Vagina (tissue), 2 donors: ENCODE data around the gene NDUFAF5. TPM values are rescaled to one million over a fixed set of nuclear protein-coding genes. Genes with fewer than 3 reads are reported as not detected.
A peak's percentile ranks its signal among the peaks of the same experiment; 100 is the strongest.

Experiments
- DNase-seq, 2 donors: peaks; one replicate each; pipeline ENCODE4 v3.0.0-alpha.2; 2017; ENCODE audit errors: extremely low spot score in 2 of 2
- H3K27ac ChIP-seq: fragments of 200-600 bp; sonication (generic); one replicate; pipeline ENCODE4 v1.5.1; 2019
- H3K27me3 ChIP-seq: fragments of 200-600 bp; sonication (generic); one replicate; pipeline ENCODE4 v1.5.1; 2019
- H3K36me3 ChIP-seq, 2 donors: fragments of 200-600 bp; sonication (generic); one replicate each; pipeline ENCODE4 v1.5.1; 2017 to 2019
- H3K4me1 ChIP-seq: fragments of 200-600 bp; sonication (generic); one replicate; pipeline ENCODE4 v1.5.1; 2019
- H3K4me3 ChIP-seq, 2 donors: fragments of 200-600 bp; sonication (generic); 1 replicate in 1 of 2; 2 replicates in 1 of 2; pipeline ENCODE4 v1.5.1; 2016 to 2019
- H3K9me3 ChIP-seq: fragments of 200-600 bp; sonication (generic); one replicate; pipeline ENCODE4 v1.5.1; 2019
- POLR2A ChIP-seq, 2 donors: fragments of 450-650 bp; IDR thresholded peaks; one replicate each; pipeline ENCODE4 v1.6.1; 2017; ENCODE audit warnings: antibody characterized with exemption in 2 of 2, mild to moderate bottlenecking in 2 of 2, moderate library complexity in 2 of 2
- POLR2AphosphoS5 ChIP-seq, 2 donors: sonication (generic); formaldehyde crosslinking; IDR thresholded peaks; one replicate each; pipeline ENCODE4 v1.9.0; 2017; ENCODE audit warnings: antibody characterized with exemption in 2 of 2, mild to moderate bottlenecking in 2 of 2, low read depth in 1 of 2; ENCODE audit not compliant: insufficient read depth in 1 of 2
- intact Hi-C: fragments of 100-400 bp; cut with DNase I; formaldehyde crosslinking; loops from one replicate; pipeline ENCODE4 v1.15.1; 2023
- total RNA-seq: library from RNA; depleted of rRNA; stranded (reverse); fragments of >200 nt; gene quantifications from one replicate; pipeline ENCODE4 v1.2.3, GENCODE V29; 2016
- TF ChIP-seq, protein P1 (sequence below), 3 experiments: fragments of 450-650 bp in 2 of 3; fragments of 200-600 bp in 1 of 3; sonication (generic) in 1 of 3; IDR thresholded peaks; one replicate each; pipeline ENCODE4 v1.5.1; 2017 to 2019; ENCODE audit warnings: antibody characterized with exemption in 3 of 3, mild to moderate bottlenecking in 2 of 3, moderate library complexity in 2 of 3

Gene NDUFAF5
- total RNA-seq, 1 donor from 2014 or later = 11.3 TPM

DNA sequence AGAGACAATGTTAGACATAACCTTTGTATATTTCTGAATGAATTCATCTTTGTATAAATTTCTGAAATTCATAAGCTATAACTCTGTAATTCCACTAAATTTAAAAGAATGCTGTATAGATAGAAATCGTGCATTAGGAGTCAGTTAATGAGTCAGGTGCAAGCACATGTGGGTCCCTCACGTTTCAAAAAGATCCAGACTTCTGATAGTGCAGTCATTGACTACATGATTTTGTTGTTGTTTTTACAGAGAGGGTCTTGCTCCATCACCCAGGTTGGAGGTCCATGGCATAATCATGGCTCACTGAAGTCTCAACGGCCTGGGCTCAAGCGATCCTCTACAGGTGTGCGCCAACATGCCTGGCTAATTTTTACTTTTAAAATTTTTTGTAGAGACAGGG is 14.7 kb upstream of the NDUFAF5 start:
- intact Hi-C loops = no loop called here
- H3K36me3 ChIP-seq = peaks cover 0 to 70% of the 10 kb centered on the region in 2 donors
- peaks cover 6% of the 10 kb centered on the region for H3K9me3 ChIP-seq
- H3K4me3 ChIP-seq = no peak overlapping the region
- no peaks in the 10 kb centered on the region for H3K4me1 ChIP-seq
- TF ChIP-seq POLR2AphosphoS5 (IDR thresholded peaks at IDR 0.05; ENCODE audit: insufficient read depth in 1 of 2, low read depth in 1 of 2) = no peak
- no peak for TF ChIP-seq POLR2A (IDR thresholded peaks at IDR 0.05)
- TF ChIP-seq, protein P1, sequence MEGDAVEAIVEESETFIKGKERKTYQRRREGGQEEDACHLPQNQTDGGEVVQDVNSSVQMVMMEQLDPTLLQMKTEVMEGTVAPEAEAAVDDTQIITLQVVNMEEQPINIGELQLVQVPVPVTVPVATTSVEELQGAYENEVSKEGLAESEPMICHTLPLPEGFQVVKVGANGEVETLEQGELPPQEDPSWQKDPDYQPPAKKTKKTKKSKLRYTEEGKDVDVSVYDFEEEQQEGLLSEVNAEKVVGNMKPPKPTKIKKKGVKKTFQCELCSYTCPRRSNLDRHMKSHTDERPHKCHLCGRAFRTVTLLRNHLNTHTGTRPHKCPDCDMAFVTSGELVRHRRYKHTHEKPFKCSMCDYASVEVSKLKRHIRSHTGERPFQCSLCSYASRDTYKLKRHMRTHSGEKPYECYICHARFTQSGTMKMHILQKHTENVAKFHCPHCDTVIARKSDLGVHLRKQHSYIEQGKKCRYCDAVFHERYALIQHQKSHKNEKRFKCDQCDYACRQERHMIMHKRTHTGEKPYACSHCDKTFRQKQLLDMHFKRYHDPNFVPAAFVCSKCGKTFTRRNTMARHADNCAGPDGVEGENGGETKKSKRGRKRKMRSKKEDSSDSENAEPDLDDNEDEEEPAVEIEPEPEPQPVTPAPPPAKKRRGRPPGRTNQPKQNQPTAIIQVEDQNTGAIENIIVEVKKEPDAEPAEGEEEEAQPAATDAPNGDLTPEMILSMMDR (IDR thresholded peaks at IDR 0.05) = no peak
- H3K27ac ChIP-seq = no peak overlapping the region
- no peak for DNase-seq
- H3K27me3 ChIP-seq = no peaks in the 10 kb centered on the region

DNA sequence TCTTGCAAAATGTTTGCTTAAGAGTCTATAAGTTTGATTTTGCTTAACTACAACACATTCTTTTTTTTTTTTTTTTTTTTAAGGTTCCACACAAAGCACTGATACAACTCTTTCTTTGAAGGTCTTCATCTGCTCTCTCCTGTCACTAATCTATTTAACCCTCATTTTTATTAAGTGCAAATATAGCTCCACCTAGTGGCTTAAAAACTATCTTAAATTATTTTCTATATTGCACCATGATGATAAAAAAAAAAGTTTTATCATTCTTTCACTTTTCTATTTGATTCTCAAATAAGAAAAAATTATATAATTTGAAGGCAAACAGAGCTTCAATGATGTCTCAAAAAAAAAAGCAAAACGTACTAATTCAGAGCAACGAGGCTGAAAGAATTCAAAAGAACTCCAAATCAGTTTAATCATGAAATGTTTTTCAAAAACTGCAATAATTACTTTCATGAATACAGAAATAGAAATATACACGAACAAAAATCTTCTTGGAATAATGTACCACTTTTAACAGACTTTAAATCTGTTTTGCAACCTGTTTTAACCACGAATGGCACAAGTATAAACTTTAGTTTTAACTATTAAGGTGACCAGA is 12.9 kb upstream of the NDUFAF5 start:
- TF ChIP-seq, protein P1 (IDR thresholded peaks at IDR 0.05) = peak in 1 of 3 experiments; percentile 46
- TF ChIP-seq POLR2AphosphoS5 (IDR thresholded peaks at IDR 0.05; ENCODE audit: insufficient read depth in 1 of 2, low read depth in 1 of 2) = no peak
- no peak overlapping the region for H3K27ac ChIP-seq
- H3K36me3 ChIP-seq = peaks cover 0 to 52% of the 10 kb centered on the region in 2 donors
- no peak overlapping the region for H3K4me3 ChIP-seq
- intact Hi-C loops = no loop called here
- H3K27me3 ChIP-seq = no peaks in the 10 kb centered on the region
- no peak for DNase-seq
- H3K4me1 ChIP-seq = no peaks in the 10 kb centered on the region
- no peaks in the 10 kb centered on the region for H3K9me3 ChIP-seq

DNA sequence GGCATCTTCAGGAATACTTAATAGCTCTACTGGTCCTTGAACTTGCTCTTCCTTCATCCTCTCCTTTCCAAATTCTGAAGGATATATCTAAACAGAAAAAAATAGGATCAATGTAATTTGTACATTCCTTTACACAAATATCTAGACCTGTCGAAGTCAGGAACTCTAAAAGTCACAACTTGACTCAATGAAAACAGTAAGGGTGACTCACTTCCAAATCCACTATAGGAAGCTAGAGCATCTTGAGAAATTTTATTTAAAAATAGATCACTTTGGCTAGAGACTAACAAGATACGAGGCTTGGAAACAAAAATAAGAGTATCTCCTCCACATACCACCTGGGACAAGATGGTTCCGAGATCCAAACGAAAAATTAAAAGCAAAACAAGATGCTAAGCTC is 12.3 kb upstream of the NDUFAF5 start:
- TF ChIP-seq, protein P1 (IDR thresholded peaks at IDR 0.05) = no peak
- TF ChIP-seq POLR2A (IDR thresholded peaks at IDR 0.05) = no peak
- TF ChIP-seq POLR2AphosphoS5 (IDR thresholded peaks at IDR 0.05; ENCODE audit: insufficient read depth in 1 of 2, low read depth in 1 of 2) = no peak
- DNase-seq = no peak
- Histone ChIP-seq H3K4me1 (no peaks in the 10 kb centered on the region), H3K27me3 (no peaks in the 10 kb centered on the region), H3K4me3 (no peak overlapping the region), H3K36me3 (peaks cover 0 to 47% of the 10 kb centered on the region in 2 donors), H3K27ac (no peak overlapping the region), H3K9me3 (no peaks in the 10 kb centered on the region)
- intact Hi-C loops = no loop called here

DNA sequence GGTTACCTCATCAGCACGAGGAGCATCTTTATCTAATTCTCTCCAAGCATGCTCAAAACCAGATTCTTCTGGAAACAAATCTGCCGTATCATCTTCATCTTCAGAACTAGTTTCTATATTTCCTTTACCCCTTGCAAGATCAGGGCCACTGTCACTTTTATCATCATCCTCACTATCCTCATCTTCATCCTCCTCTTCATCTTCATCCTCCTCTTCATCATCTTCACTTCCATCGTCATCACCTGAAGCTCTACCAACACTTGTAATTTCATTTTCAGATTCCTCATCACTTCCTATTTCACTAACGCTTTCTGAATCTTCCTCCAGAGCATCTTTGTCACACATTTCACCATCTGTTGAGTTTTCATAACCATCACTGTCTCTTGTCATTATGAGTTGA is 9.0 kb upstream of the NDUFAF5 start:
- Histone ChIP-seq H3K4me3 (no peak overlapping the region), H3K36me3 (peaks cover 0 to 28% of the 10 kb centered on the region in 2 donors), H3K27me3 (no peaks in the 10 kb centered on the region), H3K4me1 (no peaks in the 10 kb centered on the region), H3K9me3 (no peaks in the 10 kb centered on the region), H3K27ac (no peak overlapping the region)
- DNase-seq = no peak
- TF ChIP-seq POLR2AphosphoS5 (IDR thresholded peaks at IDR 0.05; ENCODE audit: insufficient read depth in 1 of 2, low read depth in 1 of 2) (no peak), POLR2A (IDR thresholded peaks at IDR 0.05) (no peak)
- TF ChIP-seq, protein P1 (IDR thresholded peaks at IDR 0.05) = no peak
- intact Hi-C loops = no loop called here

DNA sequence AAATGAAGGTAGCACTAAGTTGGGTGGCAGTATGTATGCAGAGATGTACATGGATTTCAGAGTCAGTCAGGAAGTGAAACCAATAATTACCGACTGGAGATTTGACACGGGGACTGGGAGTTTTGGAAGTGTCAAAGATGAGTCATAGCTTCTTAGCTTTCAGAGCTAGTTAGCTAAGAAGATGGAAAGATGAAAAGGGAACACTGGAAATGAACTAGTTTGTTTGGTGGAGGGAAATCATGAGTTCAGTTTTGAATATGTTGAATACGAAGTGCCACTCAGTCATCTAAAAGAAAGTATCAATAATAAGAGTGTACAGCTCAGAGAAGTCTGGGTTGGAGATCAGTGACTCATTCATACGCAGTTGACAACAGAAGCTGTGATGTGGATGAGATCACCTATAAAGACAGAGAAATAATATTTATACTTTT is 7.6 kb upstream of the NDUFAF5 start:
- no peak for TF ChIP-seq POLR2AphosphoS5 (IDR thresholded peaks at IDR 0.05; ENCODE audit: insufficient read depth in 1 of 2, low read depth in 1 of 2)
- no peak for TF ChIP-seq POLR2A (IDR thresholded peaks at IDR 0.05)
- TF ChIP-seq, protein P1 (IDR thresholded peaks at IDR 0.05) = no peak
- H3K36me3 ChIP-seq = peaks cover 0 to 32% of the 10 kb centered on the region in 2 donors
- no peaks in the 10 kb centered on the region for H3K4me1 ChIP-seq
- no peak overlapping the region for H3K27ac ChIP-seq
- H3K27me3 ChIP-seq = no peaks in the 10 kb centered on the region
- DNase-seq = no peak
- intact Hi-C loops = no loop called here
- no peaks in the 10 kb centered on the region for H3K9me3 ChIP-seq
- H3K4me3 ChIP-seq = no peak overlapping the region
